ENCODE measurements around the gene LTB4R2.

The LTB4R2 gene

GRCh38 chr14:24309538-24310264, at the start of gene LTB4R2:
LTB4R2 (plus strand) TSS chr14:24310140; CDS start chr14:24310665, 525 bp downstream.
- DNase-seq (ENCODE audit: low read depth in 2 of 2), result no peak

- no peak for DNase-seq (ENCODE audit: low read depth in 2 of 2)
Measured at GRCh38 chr14:24260780-24261157, 49.2 kb upstream of the LTB4R2 start.

- DNase-seq (ENCODE audit: low read depth in 2 of 2), result no peak
Measured at GRCh38 chr14:24261256-24261968, 48.5 kb upstream of the LTB4R2 start.

- DNase-seq (ENCODE audit: low read depth in 2 of 2), result no peak
Measured at GRCh38 chr14:24261969-24262327, 48.0 kb upstream of the LTB4R2 start.

- DNase-seq (ENCODE audit: low read depth in 2 of 2), result no peak
Measured at GRCh38 chr14:24262821-24263733, 46.9 kb upstream of the LTB4R2 start, which contains the start of gene TGM1. TGM1 (minus strand) TSS chr14:24263177; CDS start chr14:24262352, 825 bp downstream.

- DNase-seq (ENCODE audit: low read depth in 2 of 2), result no peak
Measured at GRCh38 chr14:24263848-24264247, 46.1 kb upstream of the LTB4R2 start.

GRCh38 chr14:24264298-24264697, 45.6 kb upstream of the LTB4R2 start:
- no peak for DNase-seq (ENCODE audit: low read depth in 2 of 2)

GRCh38 chr14:24266344-24267244, 43.3 kb upstream of the LTB4R2 start:
- no peak for DNase-seq (ENCODE audit: low read depth in 2 of 2)

- DNase-seq (ENCODE audit: low read depth in 2 of 2), result no peak
Measured at GRCh38 chr14:24267516-24267915, 42.4 kb upstream of the LTB4R2 start.

GRCh38 chr14:24268225-24268624, 41.7 kb upstream of the LTB4R2 start:
- no peak for DNase-seq (ENCODE audit: low read depth in 2 of 2)

GRCh38 chr14:24269368-24269767, 40.6 kb upstream of the LTB4R2 start:
- no peak for DNase-seq (ENCODE audit: low read depth in 2 of 2)

GRCh38 chr14:24269910-24270536, 39.9 kb upstream of the LTB4R2 start:
- DNase-seq (ENCODE audit: low read depth in 2 of 2), result no peak

GRCh38 chr14:24270537-24271133, 39.3 kb upstream of the LTB4R2 start:
- DNase-seq (ENCODE audit: low read depth in 2 of 2), result no peak

- DNase-seq (ENCODE audit: low read depth in 2 of 2), result peak; percentile 80 to 84
Measured at GRCh38 chr14:24271134-24271833, 38.7 kb upstream of the LTB4R2 start, which contains the start of gene RABGGTA. RABGGTA (minus strand) TSS chr14:24271597; CDS start chr14:24271115, 482 bp downstream.

GRCh38 chr14:24271834-24272263, 38.1 kb upstream of the LTB4R2 start:
- DNase-seq (ENCODE audit: low read depth in 2 of 2), result no peak

- no peak for DNase-seq (ENCODE audit: low read depth in 2 of 2)
Measured at GRCh38 chr14:24272467-24272866, 37.5 kb upstream of the LTB4R2 start.

- DNase-seq (ENCODE audit: low read depth in 2 of 2), result no peak
Measured at GRCh38 chr14:24273422-24273998, 36.4 kb upstream of the LTB4R2 start.

- DNase-seq (ENCODE audit: low read depth in 2 of 2), result peak in 1 of 2 donors; percentile 54
Measured at GRCh38 chr14:24274101-24274543, 35.8 kb upstream of the LTB4R2 start.

GRCh38 chr14:24277071-24277470, 32.9 kb upstream of the LTB4R2 start:
- no peak for DNase-seq (ENCODE audit: low read depth in 2 of 2)
